ENCODE measurements around the gene DSCAM. TPM values are rescaled to one million over a fixed set of nuclear protein-coding genes. Genes with fewer than 3 reads are reported as not detected.

Gene DSCAM
- polyA plus RNA-seq, 1 experiment: not detected

DNA sequence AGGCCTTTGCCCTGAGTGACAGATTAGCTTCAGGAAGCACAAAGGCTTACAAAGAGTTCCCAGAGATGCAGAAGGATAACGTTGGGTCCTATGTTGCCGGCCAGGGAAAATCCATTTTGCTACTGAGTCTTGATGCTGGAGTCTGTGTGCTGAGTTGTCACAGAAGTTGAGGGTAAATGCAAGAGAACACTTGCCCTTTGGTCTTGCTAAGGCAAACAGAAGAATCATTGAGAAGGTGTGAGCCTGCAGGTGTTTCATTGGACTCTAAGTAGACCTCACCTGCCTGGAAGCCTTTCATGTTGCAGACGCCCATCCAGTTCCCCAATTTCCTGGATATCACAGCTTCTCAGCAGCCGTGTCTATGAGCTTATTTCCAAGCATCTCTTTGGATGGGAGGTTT lies 874.5 kb downstream of the DSCAM start:
- TF ChIP-seq, protein P1, sequence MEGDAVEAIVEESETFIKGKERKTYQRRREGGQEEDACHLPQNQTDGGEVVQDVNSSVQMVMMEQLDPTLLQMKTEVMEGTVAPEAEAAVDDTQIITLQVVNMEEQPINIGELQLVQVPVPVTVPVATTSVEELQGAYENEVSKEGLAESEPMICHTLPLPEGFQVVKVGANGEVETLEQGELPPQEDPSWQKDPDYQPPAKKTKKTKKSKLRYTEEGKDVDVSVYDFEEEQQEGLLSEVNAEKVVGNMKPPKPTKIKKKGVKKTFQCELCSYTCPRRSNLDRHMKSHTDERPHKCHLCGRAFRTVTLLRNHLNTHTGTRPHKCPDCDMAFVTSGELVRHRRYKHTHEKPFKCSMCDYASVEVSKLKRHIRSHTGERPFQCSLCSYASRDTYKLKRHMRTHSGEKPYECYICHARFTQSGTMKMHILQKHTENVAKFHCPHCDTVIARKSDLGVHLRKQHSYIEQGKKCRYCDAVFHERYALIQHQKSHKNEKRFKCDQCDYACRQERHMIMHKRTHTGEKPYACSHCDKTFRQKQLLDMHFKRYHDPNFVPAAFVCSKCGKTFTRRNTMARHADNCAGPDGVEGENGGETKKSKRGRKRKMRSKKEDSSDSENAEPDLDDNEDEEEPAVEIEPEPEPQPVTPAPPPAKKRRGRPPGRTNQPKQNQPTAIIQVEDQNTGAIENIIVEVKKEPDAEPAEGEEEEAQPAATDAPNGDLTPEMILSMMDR (IDR thresholded peaks at IDR 0.05; ENCODE audit: low read depth, low read length): no peak
- DNase-seq (ENCODE audit: low read depth, low spot score): no peak
- POLR2A ChIA-PET: no interaction called here
- Histone ChIP-seq H3K27me3 (ENCODE audit: control insufficient read depth, insufficient read depth, low read length) (no peaks in the 10 kb centered on the region), H3K27ac (ENCODE audit: low read depth, low read length) (no peak overlapping the region), H3K4me3 (ENCODE audit: low read depth, low read length) (no peak overlapping the region), H3K9me3 (ENCODE audit: control insufficient read depth, insufficient read depth, low read length) (peaks cover 38% of the 10 kb centered on the region)
- CTCF ChIA-PET: no interaction called here

DNA sequence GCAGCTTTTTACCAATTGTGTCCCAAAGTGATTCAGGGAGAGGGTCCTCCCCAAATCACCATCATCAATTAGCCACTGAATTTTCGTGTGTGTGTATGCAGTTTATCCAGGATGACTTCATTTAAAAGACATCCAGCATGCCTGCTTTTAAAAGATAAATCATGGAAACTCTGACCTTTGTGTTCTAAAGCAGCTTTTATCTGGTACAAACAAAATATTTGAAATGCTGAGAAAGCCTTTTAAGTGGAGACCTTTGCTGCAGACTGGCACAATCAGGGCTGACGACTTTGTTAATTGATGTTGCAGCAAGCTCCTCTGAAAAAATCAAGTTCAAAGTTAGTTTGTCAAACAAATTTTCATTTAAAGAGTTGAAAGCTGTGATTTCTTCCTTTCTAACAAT lies 875.0 kb downstream of the DSCAM start:
- TF ChIP-seq, protein P1 (IDR thresholded peaks at IDR 0.05; ENCODE audit: low read depth, low read length): no peak
- ChIA-PET POLR2A (no interaction called here), CTCF (no interaction called here)

DNA sequence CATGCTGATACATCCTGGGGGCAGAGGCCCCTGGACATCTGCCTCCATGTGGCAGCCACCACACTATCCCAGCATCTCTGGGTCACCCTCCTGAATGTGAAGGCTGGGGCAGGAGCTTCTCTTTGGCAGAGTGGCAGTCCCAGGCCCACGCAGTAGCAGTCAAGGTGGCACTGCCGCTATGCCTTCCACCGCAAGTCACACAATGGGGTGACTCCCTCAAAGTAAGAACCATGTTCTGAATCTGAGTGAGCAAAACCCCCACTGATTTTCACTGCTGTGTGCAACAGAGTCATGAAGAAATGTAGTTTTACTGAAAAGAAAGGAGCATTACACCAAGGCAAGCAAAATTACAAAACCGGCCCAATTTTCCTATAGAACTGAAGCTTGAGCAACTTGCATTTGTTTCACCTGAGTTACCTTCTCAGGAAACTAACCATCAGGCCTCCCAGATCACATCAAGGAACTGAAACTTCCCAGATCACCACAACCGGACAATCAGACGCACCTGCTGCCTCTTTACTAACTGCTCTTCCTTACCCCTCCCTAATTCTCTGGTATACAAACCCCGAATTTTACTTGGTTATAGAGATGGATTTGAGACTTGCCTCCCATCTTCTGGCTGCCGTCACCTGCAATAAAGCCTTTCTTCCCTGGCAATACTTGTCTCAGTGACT lies 877.1 kb downstream of the DSCAM start:
- DNase-seq (ENCODE audit: low read depth, low spot score): no peak
- TF ChIP-seq, protein P1 (IDR thresholded peaks at IDR 0.05; ENCODE audit: low read depth, low read length): no peak
- CTCF ChIA-PET: no interaction called here
- no peak overlapping the region for H3K4me3 ChIP-seq (ENCODE audit: low read depth, low read length)
- H3K27me3 ChIP-seq (ENCODE audit: control insufficient read depth, insufficient read depth, low read length): no peaks in the 10 kb centered on the region
- peaks cover 25% of the 10 kb centered on the region for H3K9me3 ChIP-seq (ENCODE audit: control insufficient read depth, insufficient read depth, low read length)
- POLR2A ChIA-PET: no interaction called here
- no peak overlapping the region for H3K27ac ChIP-seq (ENCODE audit: low read depth, low read length)

More for the DNA sequence above, 875.0 kb downstream of the DSCAM start:
- Histone ChIP-seq H3K9me3 (ENCODE audit: control insufficient read depth, insufficient read depth, low read length) (peaks cover 37% of the 10 kb centered on the region), H3K27me3 (ENCODE audit: control insufficient read depth, insufficient read depth, low read length) (no peaks in the 10 kb centered on the region), H3K4me3 (ENCODE audit: low read depth, low read length) (no peak overlapping the region), H3K27ac (ENCODE audit: low read depth, low read length) (no peak overlapping the region)
- no peak for DNase-seq (ENCODE audit: low read depth, low spot score)

DNA sequence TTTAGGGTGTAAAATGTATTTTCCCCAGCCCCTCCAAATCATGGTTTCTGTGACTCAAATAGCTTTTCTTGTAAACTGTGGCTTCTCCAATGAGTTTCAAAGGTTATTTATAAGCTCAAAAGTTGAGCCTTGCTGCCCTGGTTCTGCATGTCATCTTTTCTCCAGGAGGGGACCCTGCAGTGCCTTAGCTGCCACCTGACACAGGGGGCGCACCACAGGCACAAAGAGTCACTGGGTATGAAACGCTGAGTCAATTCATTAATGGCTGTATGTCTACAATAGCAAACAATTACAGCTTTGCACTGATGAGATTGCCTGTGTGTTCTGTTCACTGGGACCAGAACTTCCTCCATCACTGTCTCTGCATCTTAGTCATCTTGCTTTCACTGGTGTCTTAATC lies 878.9 kb downstream of the DSCAM start:
- Histone ChIP-seq H3K9me3 (ENCODE audit: control insufficient read depth, insufficient read depth, low read length) (peaks cover 22% of the 10 kb centered on the region), H3K27ac (ENCODE audit: low read depth, low read length) (no peak overlapping the region), H3K27me3 (ENCODE audit: control insufficient read depth, insufficient read depth, low read length) (no peaks in the 10 kb centered on the region), H3K4me3 (ENCODE audit: low read depth, low read length) (no peak overlapping the region)
- ChIA-PET CTCF (interaction anchor here (1.1 kb wide), 1 partner anchor 449 kb away, joined by 3 read pairs; no protein-coding TSS in a partner anchor), POLR2A (no interaction called here)
- TF ChIP-seq, protein P1 (IDR thresholded peaks at IDR 0.05; ENCODE audit: low read depth, low read length): no peak
- no peak for DNase-seq (ENCODE audit: low read depth, low spot score)

DNA sequence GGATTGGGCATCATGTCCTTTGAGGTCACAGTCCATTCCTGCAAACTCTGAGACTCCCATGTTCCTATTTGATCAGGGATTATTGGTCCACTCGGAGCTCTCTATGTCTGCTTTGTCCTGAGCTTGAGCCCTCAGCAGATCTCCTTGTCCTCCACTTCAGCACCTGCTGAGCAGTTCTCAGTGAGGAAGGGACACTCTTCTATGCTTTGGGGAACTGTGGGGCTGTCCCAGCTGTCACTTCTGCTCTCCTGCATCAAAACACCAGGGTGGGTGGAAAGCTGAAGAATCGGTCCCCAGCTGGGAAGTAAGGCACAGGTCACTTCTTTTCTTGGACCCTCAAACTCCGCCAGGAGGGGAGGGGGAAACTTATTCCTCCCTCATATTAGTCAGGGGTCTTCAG lies 880.2 kb downstream of the DSCAM start:
- peaks cover 18% of the 10 kb centered on the region for H3K9me3 ChIP-seq (ENCODE audit: control insufficient read depth, insufficient read depth, low read length)
- no peak overlapping the region for H3K27ac ChIP-seq (ENCODE audit: low read depth, low read length)
- ChIA-PET CTCF (no interaction called here), POLR2A (no interaction called here)
- DNase-seq (ENCODE audit: low read depth, low spot score): no peak
- no peak overlapping the region for H3K4me3 ChIP-seq (ENCODE audit: low read depth, low read length)
- TF ChIP-seq, protein P1 (IDR thresholded peaks at IDR 0.05; ENCODE audit: low read depth, low read length): no peak
- no peaks in the 10 kb centered on the region for H3K27me3 ChIP-seq (ENCODE audit: control insufficient read depth, insufficient read depth, low read length)
